GM20000 (cell line): ENCODE results near the gene CREM.

Experiments used
- DNase-seq: peaks from one replicate; pipeline ENCODE4 v3.0.0; 2012; ENCODE audit warnings: low spot score
- TF ChIP-seq, protein P1 (sequence below): IDR thresholded peaks from 2 replicates; pipeline ENCODE4 v1.5.1; 2012; ENCODE audit warnings: mild to moderate bottlenecking, control low read depth; ENCODE audit errors: extremely low read depth, missing control alignments

Gene CREM

DNA sequence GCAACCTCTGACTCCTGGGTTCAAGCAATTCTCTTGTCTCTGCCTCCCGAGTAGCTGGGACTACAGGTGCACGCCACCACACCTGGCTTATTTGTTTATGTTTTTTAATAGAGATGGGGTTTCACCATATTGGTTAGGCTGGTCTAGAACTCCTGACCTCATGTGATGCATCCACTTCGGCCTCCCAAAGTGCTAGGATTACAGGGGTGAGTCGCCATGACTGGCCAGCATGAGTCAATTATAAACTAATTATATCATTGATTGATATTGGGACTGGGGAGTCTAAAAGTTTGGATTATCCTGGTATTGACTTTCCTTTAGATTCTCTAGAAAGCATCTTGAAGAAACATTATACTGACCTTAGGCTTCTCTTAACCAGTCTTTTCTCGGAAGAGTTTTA, 135.8 kb downstream of the CREM start:
- TF ChIP-seq, protein P1, sequence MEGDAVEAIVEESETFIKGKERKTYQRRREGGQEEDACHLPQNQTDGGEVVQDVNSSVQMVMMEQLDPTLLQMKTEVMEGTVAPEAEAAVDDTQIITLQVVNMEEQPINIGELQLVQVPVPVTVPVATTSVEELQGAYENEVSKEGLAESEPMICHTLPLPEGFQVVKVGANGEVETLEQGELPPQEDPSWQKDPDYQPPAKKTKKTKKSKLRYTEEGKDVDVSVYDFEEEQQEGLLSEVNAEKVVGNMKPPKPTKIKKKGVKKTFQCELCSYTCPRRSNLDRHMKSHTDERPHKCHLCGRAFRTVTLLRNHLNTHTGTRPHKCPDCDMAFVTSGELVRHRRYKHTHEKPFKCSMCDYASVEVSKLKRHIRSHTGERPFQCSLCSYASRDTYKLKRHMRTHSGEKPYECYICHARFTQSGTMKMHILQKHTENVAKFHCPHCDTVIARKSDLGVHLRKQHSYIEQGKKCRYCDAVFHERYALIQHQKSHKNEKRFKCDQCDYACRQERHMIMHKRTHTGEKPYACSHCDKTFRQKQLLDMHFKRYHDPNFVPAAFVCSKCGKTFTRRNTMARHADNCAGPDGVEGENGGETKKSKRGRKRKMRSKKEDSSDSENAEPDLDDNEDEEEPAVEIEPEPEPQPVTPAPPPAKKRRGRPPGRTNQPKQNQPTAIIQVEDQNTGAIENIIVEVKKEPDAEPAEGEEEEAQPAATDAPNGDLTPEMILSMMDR = no peak
- DNase-seq = no peak
